Activated CD4-positive, CD25-positive, alpha-beta regulatory T cell treated with anti-CD3 and anti-CD28 coated beads, Interleukin-2, amount 50 U/mL, for 24 hours (primary cell): Measurements from ENCODE around the gene CORO2A.
"Not testable (repeated sequence)": the region's sequence is repeated elsewhere in the genome, so short reads cannot be mapped to it uniquely, and the experiment has no call there.

Experiments
- ATAC-seq, 2 donors: fragments of 150-1000 bp; cut with Tn5 transposase; one replicate each; pipeline ENCODE4 v1.10.0; 2021; ENCODE audit warnings: mild to moderate bottlenecking in 1 of 2, moderate library complexity in 1 of 2

CORO2A gene

DNA sequence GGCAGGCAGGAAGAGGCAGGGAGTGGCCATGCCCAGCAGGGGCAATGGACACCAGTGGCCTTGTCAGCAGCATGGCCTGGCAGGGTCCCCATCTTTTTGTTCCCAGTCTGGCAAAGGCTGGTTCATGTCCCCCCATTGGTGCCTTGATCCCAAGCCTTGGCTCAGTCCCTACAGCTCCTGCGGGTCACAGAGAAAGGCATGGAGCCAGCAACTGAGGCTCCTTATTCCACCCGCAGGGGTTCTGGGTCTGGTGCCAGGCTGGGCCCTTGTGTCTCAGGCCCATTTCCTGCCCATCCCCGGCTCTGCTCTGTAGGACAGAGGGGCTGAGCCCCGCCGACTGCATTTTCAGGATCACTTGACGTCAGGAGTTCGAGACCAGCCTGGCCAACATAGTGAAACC, 87.4 kb downstream of the CORO2A start:
- no peak for ATAC-seq

DNA sequence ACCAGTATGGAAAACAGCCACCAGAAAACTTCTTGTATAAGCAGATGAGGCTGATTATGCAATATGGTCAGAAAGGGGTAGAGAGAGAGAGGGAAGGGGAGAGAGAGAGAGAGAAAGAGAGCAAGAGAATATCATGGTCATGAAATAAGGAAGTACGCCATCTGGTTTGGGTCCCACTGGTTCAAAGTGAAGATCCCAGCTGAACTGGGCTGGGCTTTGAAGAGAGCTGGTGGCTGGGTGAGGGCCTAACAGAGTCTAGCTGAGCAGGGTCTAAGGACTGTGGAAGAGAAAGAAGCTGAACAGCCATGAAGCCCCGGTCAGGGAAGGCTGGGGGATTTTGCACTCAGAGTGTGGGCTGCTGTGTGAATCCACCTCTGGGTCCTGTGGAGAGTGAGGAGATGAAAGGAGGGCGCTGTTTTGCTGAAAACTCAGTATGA, 88.0 kb downstream of the CORO2A start:
- ATAC-seq, result no peak

DNA sequence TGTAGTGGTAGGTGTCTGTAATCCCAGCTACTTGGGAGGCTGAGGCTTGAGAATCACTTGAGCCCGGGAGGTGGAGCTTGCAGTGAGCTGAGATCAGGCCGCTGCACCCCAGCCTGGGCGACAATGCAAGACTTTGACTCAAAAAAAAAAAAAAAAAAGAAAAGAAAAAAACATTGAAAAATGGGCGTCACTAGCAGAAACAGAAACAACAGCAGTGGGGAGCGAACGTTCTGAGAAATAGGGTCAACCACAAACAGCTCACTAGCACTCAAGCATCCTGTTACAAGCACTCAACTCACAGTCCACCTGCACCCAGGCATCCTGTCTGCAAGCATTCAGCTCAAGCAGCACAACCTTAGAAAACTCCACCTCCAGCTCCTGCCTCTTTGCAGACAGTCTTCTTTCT, 90.6 kb downstream of the CORO2A start:
- peak; percentile 93 for ATAC-seq

DNA sequence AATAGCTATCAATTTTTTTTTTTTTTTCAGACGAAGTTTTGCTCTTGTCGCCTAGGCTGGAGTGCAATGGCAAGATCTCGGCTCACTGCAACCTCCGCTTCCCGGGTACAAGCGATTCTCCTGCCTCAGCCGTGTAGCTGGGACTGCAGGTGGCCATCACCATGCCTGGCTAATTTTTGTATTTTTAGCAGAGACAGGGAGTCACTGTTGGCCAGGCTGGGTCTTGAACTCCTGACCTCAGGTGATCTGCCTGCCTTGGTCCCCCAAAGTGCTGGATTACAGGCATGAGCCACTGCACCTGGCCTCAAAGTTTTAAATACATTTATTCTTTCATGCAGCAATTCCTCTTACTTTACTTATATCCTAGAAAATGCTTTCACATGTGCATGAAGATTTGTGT, 91.0 kb downstream of the CORO2A start:
- no peak for ATAC-seq

DNA sequence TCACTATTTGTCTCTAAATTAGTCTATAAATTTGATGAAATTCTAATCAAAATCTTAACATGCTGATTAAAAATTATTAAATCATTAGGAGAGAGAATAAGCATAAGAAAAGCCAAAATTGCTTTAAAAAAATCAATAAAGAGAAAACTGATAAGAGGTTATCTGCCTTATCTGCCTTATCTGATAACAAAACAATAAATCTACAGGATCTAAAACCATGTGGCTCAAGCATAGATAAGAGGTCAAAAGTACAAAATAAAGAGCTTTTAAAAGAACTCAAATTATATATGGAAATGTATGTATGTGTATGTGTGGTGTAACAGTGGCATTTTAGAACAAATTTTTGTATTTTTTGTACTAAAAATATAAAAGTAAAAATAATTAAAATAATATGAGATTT, 92.0 kb downstream of the CORO2A start:
- ATAC-seq, result no peak

DNA sequence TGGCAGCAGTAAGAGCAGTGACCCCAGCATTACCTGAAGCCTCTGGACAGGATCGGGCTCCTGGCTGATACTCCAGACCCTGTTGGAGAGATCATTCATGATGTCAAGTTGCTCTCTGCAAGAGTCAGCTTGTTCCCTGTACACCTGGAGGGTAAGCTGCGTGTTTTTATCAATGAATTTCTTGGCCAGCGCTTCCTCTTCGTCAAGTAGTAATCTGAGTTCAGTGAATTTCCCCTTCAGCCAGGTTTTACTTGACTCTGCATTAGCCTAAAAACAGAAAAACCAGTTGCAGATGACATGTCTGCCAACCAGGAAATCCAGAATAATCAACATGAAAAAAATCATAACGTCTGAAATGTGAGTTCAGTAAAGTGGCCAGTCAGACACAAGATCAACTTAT, 92.5 kb downstream of the CORO2A start:
- ATAC-seq, result no peak

DNA sequence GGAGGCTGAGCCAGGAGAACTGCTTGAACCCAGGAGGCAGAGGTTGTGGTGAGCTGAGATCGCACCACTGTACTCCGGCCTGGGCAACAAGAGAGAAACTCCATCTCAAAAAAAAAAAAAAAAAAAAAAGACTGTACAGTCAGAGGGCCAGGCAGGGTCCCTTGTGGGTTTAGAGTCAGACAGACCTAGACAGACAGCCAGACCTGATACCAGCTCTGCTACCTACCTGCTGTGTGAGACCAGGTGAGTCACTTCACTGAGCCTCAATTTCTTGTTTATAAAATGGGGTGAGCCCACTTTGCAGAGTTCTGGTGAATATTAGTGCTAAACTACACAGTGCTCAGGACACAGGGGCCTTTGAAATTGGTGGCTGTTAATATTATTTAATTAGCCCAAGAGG, 93.1 kb downstream of the CORO2A start:
- peak; percentile 61 to 67 for ATAC-seq

DNA sequence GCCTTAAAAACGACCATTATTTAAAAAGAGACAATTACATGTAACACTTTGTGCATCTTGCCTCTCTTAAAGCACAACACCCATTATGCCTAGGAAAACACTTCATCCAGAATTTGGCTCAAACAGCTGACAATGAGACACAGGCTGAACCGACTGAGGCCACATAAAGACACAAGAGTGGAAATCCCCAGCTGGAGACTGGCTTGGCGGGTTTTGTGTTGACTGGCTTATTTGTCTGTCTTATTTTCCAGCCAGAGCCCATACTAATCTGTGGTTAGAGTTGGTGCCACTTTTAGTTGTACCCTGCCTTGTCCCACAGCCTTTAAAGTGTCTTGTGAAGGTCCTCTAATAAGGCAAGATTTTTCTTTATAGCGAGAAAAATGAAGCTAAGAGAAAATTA, 94.6 kb downstream of the CORO2A start:
- ATAC-seq, result peak; percentile 36 to 42

DNA sequence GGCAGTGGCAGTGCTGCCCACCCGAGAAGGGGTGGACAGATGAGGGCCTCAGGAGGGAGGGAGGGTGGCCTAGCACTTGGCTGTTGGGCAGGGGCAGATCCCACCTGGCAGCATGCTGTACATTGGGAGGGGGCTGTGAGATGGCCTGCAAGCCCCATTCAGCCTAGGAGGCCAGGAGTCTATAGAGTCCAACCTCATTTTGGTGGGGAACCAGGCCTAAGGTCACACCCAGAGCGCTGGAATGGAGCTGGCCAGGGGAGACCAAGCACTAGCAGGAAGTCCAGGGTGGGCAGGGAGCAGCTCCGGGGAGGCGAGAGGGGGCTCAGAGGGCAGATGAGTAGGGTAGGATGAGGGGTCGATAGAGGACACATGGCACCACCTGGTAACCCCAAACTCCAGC, 96.3 kb downstream of the CORO2A start:
- ATAC-seq, result no peak

DNA sequence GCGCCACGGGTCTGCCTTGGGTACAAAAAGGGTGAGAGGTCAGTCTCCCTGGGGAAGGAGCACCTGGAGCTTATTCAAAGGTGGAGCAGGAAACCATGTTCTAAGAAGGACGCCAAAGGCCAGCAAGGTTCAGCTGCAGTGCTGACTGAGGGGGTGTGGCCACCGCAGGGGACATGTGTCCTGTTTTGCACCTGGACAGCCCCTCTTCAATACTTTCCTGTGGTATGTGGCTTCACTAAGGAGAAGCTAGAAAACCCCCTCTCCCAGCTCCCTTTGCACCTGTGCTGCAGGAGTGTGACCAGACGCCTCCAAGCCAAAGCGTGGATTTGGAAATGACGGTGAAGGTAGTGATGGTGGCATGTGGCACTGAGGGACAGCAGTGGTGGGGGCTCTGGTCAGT, 97.0 kb downstream of the CORO2A start:
- no peak for ATAC-seq

DNA sequence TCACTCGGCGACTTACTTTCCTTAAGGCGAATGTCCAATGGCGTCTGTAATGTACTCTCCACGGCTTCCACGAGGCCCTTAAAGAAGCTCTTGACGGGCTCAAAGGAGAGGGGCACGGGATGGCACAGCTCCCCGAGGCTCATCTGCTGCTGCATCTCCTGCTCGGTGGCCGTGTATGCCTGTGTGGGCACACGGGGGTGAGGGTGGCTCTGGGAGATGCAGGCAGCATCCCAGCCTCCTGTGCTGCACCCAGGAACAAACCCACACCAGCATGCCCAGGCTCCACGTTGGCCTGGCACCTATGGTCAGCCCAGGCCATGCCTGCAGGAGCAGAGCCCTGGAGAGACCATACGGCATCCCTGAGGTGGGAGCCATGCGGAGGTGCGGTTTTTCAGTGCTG, 97.6 kb downstream of the CORO2A start:
- ATAC-seq, result no peak

DNA sequence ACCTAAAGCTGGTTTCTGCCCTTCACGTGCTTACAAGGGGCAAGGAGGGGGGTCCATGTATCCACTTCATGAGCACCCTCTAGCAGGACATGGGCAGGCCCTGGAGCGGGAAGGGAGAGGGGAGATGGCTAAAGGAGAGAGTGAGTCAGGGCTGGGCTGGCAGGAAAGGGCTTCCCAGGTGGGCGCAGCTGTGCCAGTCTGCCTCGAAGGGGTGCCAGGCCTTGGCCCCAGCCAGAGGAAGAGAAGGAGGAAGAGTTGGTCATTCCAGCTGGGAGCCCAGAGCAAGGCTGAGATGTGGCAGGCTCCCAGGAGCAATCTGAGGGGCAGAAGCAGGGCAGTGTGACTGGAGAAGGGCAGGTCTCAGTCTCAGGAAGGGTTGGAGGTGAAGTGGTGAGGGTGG, 98.1 kb downstream of the CORO2A start:
- no peak for ATAC-seq

DNA sequence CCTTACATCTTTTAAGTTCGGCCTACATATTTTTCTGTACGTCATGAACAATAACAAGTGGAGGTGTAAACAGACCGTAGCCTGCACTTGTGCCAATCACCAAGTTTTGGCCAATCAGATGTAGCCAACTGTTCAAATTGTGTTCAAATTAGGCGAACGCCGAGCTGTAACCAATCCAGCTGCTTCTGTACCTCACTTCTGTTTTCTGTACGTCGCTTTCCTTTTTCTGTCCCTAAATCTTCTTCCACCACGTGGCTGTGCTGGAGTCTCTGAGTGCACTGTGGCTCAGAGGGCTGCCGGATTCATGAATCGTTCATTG, 99.9 kb downstream of the CORO2A start:
- peak; percentile 72 to 81 for ATAC-seq

DNA sequence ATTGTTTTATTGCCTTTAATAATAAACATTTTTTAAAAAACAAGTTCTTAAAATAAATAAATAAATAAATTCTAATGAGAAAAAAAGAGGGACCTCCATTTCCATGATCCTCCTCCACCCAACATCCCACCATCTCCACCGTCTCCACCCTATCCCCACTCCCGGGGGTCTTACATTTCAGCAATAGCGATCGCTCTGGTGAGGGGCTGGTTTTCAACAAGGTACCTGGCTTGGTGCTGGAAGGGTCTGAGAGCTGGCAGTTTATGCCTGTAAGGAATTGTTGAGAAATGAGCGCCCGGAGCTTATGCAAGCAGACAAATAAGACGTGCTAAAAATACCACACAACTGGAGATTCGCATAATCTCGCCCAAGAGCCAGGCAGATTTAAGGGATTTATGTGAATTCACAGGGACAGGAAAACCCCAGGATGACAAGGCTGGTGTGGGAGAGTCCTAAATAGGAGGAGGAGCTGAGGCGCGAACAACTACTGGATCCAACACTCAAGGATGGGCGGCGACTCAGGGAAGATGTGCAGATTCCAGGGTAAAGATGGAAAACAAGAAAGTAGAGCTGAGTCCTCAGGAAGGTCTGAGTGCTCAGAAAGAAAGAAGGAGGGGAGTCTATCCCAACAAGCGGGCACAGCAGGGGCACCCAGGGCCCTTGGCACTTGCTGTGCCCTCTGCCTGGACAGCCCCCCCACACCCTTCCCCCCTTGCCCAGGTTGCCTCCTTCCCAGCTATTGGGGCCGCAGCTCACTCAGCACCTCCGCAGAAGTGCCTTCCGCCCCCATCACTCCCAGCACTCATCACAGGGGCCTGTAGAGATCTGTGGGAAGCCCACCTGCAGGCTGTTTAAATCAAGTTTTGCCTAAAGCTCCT, 100.5 kb downstream of the CORO2A start:
- ATAC-seq, result no peak

DNA sequence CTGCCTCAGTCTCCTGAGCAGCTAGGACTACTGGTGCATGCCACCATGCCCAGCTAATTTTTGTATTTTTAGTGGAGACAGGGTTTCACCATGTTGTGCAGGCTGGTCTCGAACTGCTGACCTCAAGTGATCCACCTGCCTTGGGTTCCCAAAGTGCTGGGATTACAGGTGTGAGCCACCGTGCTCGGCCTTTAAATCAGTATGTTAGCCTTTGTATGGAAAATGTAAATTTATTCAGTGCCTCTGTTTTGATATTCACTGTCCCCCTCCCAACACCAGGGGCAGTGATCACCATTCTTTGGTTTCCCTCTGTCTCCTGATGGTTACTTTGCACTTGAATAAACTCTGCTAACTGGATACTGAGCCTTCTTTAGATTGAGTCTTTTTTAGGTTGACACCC, 101.8 kb downstream of the CORO2A start:
- not testable (repeated sequence) for ATAC-seq

DNA sequence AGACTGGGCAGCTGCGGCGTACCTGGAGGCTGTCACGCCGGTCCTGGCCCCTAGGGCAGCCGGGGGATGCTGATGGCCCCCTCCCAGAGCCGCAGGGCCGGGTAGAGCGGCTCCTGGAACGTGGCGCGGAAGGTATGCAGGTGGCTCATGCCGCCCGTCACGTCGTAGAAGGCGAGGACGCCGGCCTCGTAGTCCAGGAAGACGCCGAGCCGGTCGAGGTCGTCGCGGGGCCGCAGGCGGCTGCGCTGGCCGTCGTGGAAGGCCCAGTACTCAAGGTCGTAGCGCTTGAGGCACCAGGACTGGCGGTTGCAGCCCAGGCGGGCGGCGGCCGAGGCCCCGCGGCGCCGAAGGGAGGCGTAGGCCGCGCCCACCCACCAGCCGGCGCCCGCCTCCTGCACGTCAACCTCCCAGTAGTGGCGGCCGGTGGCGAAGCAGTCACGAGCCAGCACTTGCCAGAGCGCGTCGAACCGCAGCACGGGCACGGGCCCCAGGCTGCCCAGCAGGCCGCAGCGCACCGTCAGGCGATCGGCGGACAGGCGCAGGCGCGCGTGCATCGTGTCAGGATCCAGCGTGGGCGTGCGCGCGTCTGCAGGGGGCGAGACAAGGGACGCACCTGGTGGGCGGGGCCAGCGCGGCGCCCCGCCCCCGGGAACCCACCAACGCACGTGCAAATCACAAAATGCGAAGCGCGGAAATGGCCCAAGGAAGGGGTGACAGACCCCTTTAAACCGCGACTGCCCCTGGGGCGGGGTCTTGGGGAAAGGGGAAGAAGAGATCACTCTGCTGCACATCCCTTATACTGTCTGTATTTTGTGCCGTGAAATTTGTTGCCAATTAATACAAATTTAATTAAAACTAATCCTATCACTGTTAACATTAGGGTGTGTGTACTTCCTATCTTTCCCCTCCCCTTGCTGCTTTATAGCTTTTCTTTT, 104.8 kb downstream of the CORO2A start:
- peak in 1 of 2 donors; percentile 23 for ATAC-seq

DNA sequence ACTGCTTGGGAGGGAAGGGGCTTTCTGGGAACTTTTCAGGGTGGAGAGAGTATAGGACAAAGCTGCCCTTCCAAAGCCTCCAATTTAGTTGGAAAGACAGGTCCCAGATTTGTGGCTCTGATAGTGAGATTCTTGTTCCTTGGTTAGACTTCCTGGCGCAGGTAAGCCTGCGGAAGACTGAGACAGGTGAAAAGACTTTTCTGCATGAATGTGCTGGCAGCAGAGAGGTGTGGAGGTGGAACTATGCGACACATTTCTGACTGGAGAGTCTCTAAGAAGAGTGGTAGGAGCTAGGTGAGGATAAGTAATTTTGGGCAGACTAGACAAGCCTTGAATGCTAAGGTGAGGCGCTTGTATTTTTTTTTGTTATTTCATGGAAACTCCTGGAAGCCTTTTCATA, 106.0 kb downstream of the CORO2A start:
- no peak for ATAC-seq

DNA sequence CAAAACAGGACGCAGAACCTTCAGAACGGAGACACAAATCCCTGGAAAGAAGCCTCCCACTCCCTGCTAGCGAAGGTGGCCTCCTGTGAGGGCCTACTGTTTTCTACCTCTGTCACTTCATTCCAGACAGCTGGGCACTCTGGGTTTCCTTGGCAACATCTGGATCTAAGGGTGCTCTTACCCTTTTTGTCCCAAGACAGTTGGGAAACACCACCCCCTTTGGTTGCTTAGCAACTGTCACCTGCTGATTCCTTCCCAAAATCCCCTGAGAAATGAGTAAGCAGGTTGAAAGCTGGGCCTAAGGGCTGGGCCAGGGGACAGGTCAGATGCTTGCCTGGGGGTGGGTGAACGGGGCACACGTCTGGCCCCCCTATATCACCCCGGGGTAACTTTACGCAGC, 106.5 kb downstream of the CORO2A start:
- ATAC-seq, result no peak

DNA sequence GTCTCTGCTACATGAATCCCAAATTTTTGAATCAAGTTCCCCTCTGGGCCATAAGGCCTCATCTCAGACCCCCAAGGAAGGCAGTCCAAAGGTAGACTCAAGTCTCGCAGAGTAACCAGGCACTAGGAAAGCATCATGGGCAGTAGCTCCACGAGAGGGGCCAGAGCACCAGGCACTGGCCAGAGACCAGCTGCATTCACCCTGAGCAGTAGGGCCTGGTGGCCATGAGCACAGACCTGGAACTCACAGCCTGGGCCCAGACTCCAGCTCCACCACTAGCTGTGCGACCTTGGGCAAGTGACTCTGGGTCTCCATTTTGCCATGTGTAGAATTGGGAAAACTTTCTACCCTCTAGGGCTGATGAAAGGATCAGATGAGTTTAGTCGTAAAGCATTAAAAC, 107.4 kb downstream of the CORO2A start:
- no peak for ATAC-seq

DNA sequence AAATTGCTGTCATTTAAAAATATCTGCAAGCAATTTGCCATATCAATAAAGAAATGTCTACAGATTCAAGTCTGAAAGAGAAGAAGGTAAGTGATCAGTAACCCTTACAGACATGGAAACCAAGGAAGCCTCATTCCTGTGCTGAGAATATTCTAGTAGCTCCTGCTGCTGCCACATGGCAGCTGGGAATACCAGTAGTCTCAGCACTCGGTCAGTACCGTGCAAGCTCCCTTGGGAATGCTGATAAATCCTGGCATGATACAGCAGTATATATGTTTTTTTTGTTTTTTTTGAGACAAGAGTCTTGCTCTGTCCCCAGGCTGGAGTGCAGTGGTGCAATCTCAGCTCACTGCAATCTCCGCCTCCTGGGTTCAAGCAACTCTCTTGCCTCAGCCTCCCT, 108.0 kb downstream of the CORO2A start:
- ATAC-seq, result no peak

DNA sequence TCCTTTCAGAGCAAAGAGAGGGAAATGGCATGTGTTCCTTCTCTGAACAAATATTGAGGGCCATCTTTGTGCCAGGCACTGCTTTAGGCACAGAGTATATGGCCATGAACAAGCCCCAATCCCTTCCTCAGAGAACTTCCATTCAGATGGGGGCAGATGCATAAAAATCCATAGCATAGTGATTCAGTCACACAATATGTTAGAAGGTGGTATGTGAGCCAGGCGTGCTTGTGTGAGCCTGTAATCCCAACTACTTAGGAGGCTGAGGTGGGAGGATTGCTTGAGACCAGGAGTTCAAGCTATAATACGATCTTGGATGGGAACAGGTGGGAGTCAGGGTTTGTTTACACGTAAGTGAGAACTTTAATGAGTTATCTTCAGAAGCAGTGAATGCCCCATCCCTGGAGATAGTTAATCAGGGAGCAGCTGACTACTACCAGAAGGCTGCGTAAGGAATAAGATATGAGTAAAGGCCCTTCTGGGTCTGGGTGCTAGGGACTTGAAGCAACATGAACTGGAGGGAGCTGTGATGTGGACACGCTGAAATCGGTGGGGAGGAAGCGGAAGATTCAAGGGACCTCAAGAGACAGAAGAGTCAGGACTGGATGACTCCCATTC, 108.8 kb downstream of the CORO2A start:
- no peak for ATAC-seq

DNA sequence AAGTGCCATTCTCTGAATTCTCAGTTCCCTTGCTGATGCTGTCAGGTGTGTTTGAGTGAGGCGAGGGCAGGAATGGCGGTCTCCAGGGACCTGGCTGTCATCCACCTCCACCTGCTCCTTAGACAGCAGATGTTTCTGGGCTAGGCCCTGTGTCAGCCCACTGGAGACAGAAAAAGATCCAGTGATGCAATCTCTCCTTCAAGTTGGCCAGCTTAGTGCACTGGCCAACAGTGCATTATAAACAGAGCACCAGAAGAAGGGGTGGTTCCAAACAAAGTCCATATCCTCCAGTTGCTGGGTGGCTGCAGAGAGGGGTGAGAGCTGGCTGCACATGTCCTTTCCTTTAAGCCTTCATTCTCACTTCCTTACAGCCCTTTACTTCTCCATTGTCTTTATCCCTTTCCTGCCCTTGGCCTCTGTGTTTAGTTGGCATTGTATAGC, 109.4 kb downstream of the CORO2A start:
- ATAC-seq, result no peak

DNA sequence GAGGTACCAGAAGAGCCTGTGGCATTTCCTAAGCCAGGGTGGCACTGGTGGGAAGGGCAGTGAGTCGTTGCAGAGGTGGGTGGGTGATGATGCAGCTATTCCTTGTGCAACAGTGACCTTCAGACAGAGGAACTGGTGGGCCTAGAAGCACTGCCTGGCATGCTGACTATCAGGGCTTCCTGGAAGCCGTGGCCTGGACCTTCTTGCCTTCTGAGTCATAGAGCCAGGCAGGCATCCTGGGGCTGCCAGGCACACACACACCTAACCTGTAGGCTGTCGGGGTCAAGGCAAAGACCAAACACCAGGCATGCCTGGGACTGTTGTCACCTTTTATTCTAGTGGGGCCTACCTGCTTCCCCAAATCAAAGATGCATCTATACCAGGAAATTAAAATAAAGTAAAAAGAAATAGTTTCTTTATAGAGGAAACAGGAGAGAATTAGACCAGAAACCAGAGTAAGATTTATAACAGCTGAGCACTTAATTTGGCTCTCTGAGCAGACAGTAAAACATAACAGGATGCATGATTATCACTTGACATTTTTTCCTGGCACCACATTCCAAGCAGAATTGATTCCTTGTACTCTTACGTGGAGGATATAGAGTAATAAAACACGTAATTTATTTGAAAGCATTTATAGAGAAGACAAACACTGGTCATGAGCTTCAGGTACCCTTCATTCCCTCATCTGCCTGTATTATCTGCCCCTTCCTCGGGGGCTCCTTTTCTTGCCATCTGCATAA, 110.8 kb downstream of the CORO2A start:
- ATAC-seq, result peak; percentile 82 to 84
